Activated CD4-positive, alpha-beta memory T cell treated with anti-CD3 and anti-CD28 coated beads for 36 hours (primary cell): ENCODE results near the gene MARF1. TPM values are rescaled to one million over a fixed set of nuclear protein-coding genes. Genes with fewer than 3 reads are reported as not detected.
"Not testable (repeated sequence)": the region's sequence is repeated elsewhere in the genome, so short reads cannot be mapped to it uniquely, and the experiment has no call there.

Experiments used
- CTCF ChIA-PET: fragments of 350-600 bp; sonication (Branson Sonifier 250); formaldehyde crosslinking; loops from one replicate; lab custom pipeline; 2021; ENCODE audit warnings: antibody characterized with exemption, inconsistent platforms; lab: Charles Lee
- POLR2A ChIA-PET: fragments of 350-600 bp; sonication (Branson Sonifier 250); formaldehyde crosslinking; loops from one replicate; lab custom pipeline; 2021; ENCODE audit warnings: antibody characterized with exemption; lab: Charles Lee
- DNase-seq: peaks from one replicate; pipeline ENCODE4 v3.0.0-alpha.2; 2020
- H3K27ac Mint-ChIP-seq: one replicate; pipeline ENCODE4 v1.8.0; 2021; ENCODE audit warnings: mixed read lengths
- H3K27me3 Mint-ChIP-seq: one replicate; pipeline ENCODE4 v1.8.0; 2021; ENCODE audit warnings: mixed read lengths
- H3K36me3 Mint-ChIP-seq: one replicate; pipeline ENCODE4 v1.8.0; 2021; ENCODE audit warnings: mixed read lengths
- H3K4me1 Mint-ChIP-seq: one replicate; pipeline ENCODE4 v1.8.0; 2021; ENCODE audit warnings: low read depth, mixed read lengths
- H3K4me3 Mint-ChIP-seq: one replicate; pipeline ENCODE4 v1.8.0; 2021; ENCODE audit warnings: mild to moderate bottlenecking, mixed read lengths
- H3K9me3 Mint-ChIP-seq: one replicate; pipeline ENCODE4 v1.8.0; 2021; ENCODE audit warnings: mixed read lengths
- intact Hi-C: fragments of 100-400 bp; cut with micrococcal nuclease; formaldehyde crosslinking; loops from one replicate; pipeline ENCODE4 v1.15.1; 2023
- total RNA-seq, 2 experiments: library from RNA; stranded (reverse); gene quantifications; one replicate each; pipeline ENCODE4 v1.2.3, GENCODE V29; 2021

The MARF1 gene
- total RNA-seq, 2 experiments from 2014 or later = 61.9 to 62.6 TPM

GRCh38 chr16:15557258-15557657 lies 85.7 kb downstream of the MARF1 start:
- intact Hi-C loops = no loop called here
- Mint-ChIP-seq H3K27ac (no peak overlapping the region), H3K4me3 (no peak overlapping the region), H3K9me3 (no peaks in the 10 kb centered on the region), H3K36me3 (no peaks in the 10 kb centered on the region), H3K27me3 (no peaks in the 10 kb centered on the region), H3K4me1 (peaks cover 16% of the 10 kb centered on the region)
- POLR2A ChIA-PET = no interaction called here
- CTCF ChIA-PET = interaction anchor here (0.7 kb wide), 1 partner anchor 15 kb away, joined by 3 read pairs; no protein-coding TSS in a partner anchor
- no peak for DNase-seq

- ChIA-PET CTCF (no interaction called here), POLR2A (no interaction called here)
- H3K9me3 Mint-ChIP-seq = no peaks in the 10 kb centered on the region
- H3K27ac Mint-ChIP-seq = no peak overlapping the region
- H3K27me3 Mint-ChIP-seq = no peaks in the 10 kb centered on the region
- intact Hi-C loops = no loop called here
- no peaks in the 10 kb centered on the region for H3K36me3 Mint-ChIP-seq
- no peak for DNase-seq
- H3K4me1 Mint-ChIP-seq = peaks cover 19% of the 10 kb centered on the region
- no peak overlapping the region for H3K4me3 Mint-ChIP-seq
These were observed 86.8 kb downstream of the MARF1 start for GRCh38 chr16:15556130-15556529.

- ChIA-PET CTCF (interaction anchor here (4.9 kb wide), 1 partner anchor 127 kb away, joined by 32 read pairs; no protein-coding TSS in a partner anchor), POLR2A (interaction anchor here (1.4 kb wide), 1 partner anchor 37 kb away, joined by 5 read pairs; no protein-coding TSS in a partner anchor)
- intact Hi-C loops = loop anchor here (1.0 to 5.0 kb wide), 3 partner anchors 38 to 121 kb away; partner anchors contain the start of gene BMERB1
- Mint-ChIP-seq H3K4me3 (no peak overlapping the region), H3K27me3 (no peaks in the 10 kb centered on the region), H3K27ac (no peak overlapping the region), H3K9me3 (no peaks in the 10 kb centered on the region), H3K4me1 (peaks cover 21% of the 10 kb centered on the region), H3K36me3 (no peaks in the 10 kb centered on the region)
- peak; percentile 77 for DNase-seq
These were observed 89.5 kb downstream of the MARF1 start for GRCh38 chr16:15553313-15554088.

- Mint-ChIP-seq H3K4me3 (no peak overlapping the region), H3K27ac (peak overlapping the region; percentile 42)
These were observed 90.4 kb downstream of the MARF1 start for GRCh38 chr16:15552507-15552906.

GRCh38 chr16:15548482-15548891 lies 94.5 kb downstream of the MARF1 start:
- no peak for DNase-seq
- Mint-ChIP-seq H3K9me3 (no peaks in the 10 kb centered on the region), H3K4me1 (peaks cover 18% of the 10 kb centered on the region), H3K27me3 (no peaks in the 10 kb centered on the region), H3K4me3 (no peak overlapping the region), H3K36me3 (no peaks in the 10 kb centered on the region), H3K27ac (no peak overlapping the region)
- ChIA-PET CTCF (interaction anchor here (1.5 kb wide), 1 partner anchor 121 kb away, joined by 5 read pairs; no protein-coding TSS in a partner anchor), POLR2A (no interaction called here)
- intact Hi-C loops = no loop called here

More at GRCh38 chr16:15552507-15552906, 90.4 kb downstream of the MARF1 start:
- DNase-seq = peak; percentile 50
- ChIA-PET CTCF (interaction anchor here (4.9 kb wide), 1 partner anchor 126 kb away, joined by 32 read pairs; no protein-coding TSS in a partner anchor), POLR2A (interaction anchor here (1.4 kb wide), 1 partner anchor 38 kb away, joined by 5 read pairs; no protein-coding TSS in a partner anchor)
- Mint-ChIP-seq H3K9me3 (no peaks in the 10 kb centered on the region), H3K36me3 (no peaks in the 10 kb centered on the region), H3K4me1 (peaks cover 21% of the 10 kb centered on the region), H3K27me3 (no peaks in the 10 kb centered on the region)
- intact Hi-C loops = loop anchor here (2.0 to 5.0 kb wide), 2 partner anchors 86 to 120 kb away; partner anchors contain the start of gene BMERB1

GRCh38 chr16:15547768-15548096 lies 95.2 kb downstream of the MARF1 start:
- CTCF ChIA-PET = interaction anchor here (1.5 kb wide), 1 partner anchor 120 kb away, joined by 5 read pairs; no protein-coding TSS in a partner anchor
- Mint-ChIP-seq H3K27me3 (no peaks in the 10 kb centered on the region), H3K27ac (no peak overlapping the region), H3K4me1 (peaks cover 12% of the 10 kb centered on the region), H3K4me3 (no peak overlapping the region), H3K9me3 (peaks cover 4% of the 10 kb centered on the region), H3K36me3 (no peaks in the 10 kb centered on the region)
- no peak for DNase-seq
- POLR2A ChIA-PET = interaction anchor here (0.6 kb wide), 1 partner anchor 104 kb away, joined by 6 read pairs; no protein-coding TSS in a partner anchor
- intact Hi-C loops = no loop called here

- DNase-seq, H3K27ac Mint-ChIP-seq, H3K4me3 Mint-ChIP-seq, H3K4me1 Mint-ChIP-seq, H3K27me3 Mint-ChIP-seq, intact Hi-C loops, H3K9me3 Mint-ChIP-seq, H3K36me3 Mint-ChIP-seq: not testable (repeated sequence)
- ChIA-PET CTCF (interaction anchor here (1.5 kb wide), 1 partner anchor 120 kb away, joined by 5 read pairs; no protein-coding TSS in a partner anchor), POLR2A (interaction anchor here (0.6 kb wide), 1 partner anchor 103 kb away, joined by 6 read pairs; no protein-coding TSS in a partner anchor)
These were observed 95.7 kb downstream of the MARF1 start for GRCh38 chr16:15547072-15547767.

- Mint-ChIP-seq H3K36me3 (no peaks in the 10 kb centered on the region), H3K4me3 (no peak overlapping the region), H3K9me3 (peaks cover 4% of the 10 kb centered on the region), H3K4me1 (peaks cover 4% of the 10 kb centered on the region), H3K27me3 (no peaks in the 10 kb centered on the region), H3K27ac (no peak overlapping the region)
- intact Hi-C loops = no loop called here
- DNase-seq = no peak
- ChIA-PET CTCF (no interaction called here), POLR2A (no interaction called here)
These were observed 97.4 kb downstream of the MARF1 start for GRCh38 chr16:15545544-15545943.

GRCh38 chr16:15544405-15544804 lies 98.5 kb downstream of the MARF1 start:
- DNase-seq = no peak
- ChIA-PET CTCF (interaction anchor here (1.3 kb wide), 1 partner anchor 118 kb away, joined by 4 read pairs; no protein-coding TSS in a partner anchor), POLR2A (no interaction called here)
- H3K27me3 Mint-ChIP-seq = no peaks in the 10 kb centered on the region
- H3K9me3 Mint-ChIP-seq = peaks cover 4% of the 10 kb centered on the region
- H3K27ac Mint-ChIP-seq = no peak overlapping the region
- intact Hi-C loops = no loop called here
- no peaks in the 10 kb centered on the region for H3K36me3 Mint-ChIP-seq
- no peak overlapping the region for H3K4me3 Mint-ChIP-seq
- peaks cover 4% of the 10 kb centered on the region for H3K4me1 Mint-ChIP-seq

Other genes starting within 250 kb of the MARF1 start
- gene MPV17L, start 247.4 kb downstream of the MARF1 start, total RNA-seq = not detected
- gene BMERB1, start 208.6 kb downstream of the MARF1 start, total RNA-seq = 1 to 10 TPM; 7.1 to 7.7 TPM
- 100 to 1,000 TPM; 117 to 119 TPM for gene NDE1, start 7.1 kb upstream of the MARF1 start, total RNA-seq
- under 1 TPM in 1 of 2 experiments, not detected in 1; 0.07 TPM for gene MYH11, start 213.9 kb upstream of the MARF1 start, total RNA-seq
- gene CEP20, start 245.4 kb upstream of the MARF1 start, total RNA-seq = 10 to 100 TPM; 40.0 to 43.8 TPM